RWPE2 (cell line): ENCODE measurements around the gene MCC.

Experiments used
- ATAC-seq: fragments of 200-7000 bp; cut with Tn5 transposase; 3 replicates; pipeline ENCODE4 v1.9.1; 2021; ENCODE audit warnings: low read depth
- DNase-seq: peaks from one replicate; pipeline ENCODE4 v3.0.0-alpha.2; 2020; ENCODE audit warnings: low spot score
- H3K27ac ChIP-seq: fragments of 450-650 bp; 2 replicates; pipeline ENCODE4 v1.5.1; 2017; ENCODE audit warnings: mild to moderate bottlenecking; ENCODE audit not compliant: poor library complexity, severe bottlenecking
- H3K27me3 ChIP-seq: fragments of 250-450 bp; sonication (Bioruptor Pico); 2 replicates; pipeline ENCODE4 v1.5.1; 2021; ENCODE audit warnings: mild to moderate bottlenecking, moderate library complexity; ENCODE audit not compliant: insufficient read depth, poor library complexity, severe bottlenecking
- H3K36me3 ChIP-seq: fragments of 250-450 bp; sonication (Bioruptor Pico); 2 replicates; pipeline ENCODE4 v1.5.1; 2020; ENCODE audit warnings: low read depth, mild to moderate bottlenecking, moderate library complexity
- H3K4me1 ChIP-seq: fragments of 250-450 bp; sonication (Bioruptor Pico); 2 replicates; pipeline ENCODE4 v1.5.1; 2021; ENCODE audit warnings: mild to moderate bottlenecking, moderate library complexity; ENCODE audit not compliant: insufficient read depth, poor library complexity, severe bottlenecking
- H3K4me3 ChIP-seq: fragments of 250-450 bp; sonication (Bioruptor Pico); 2 replicates; pipeline ENCODE4 v1.5.1; 2021; ENCODE audit warnings: mild to moderate bottlenecking, moderate library complexity; ENCODE audit not compliant: severe bottlenecking
- H3K9me3 ChIP-seq: fragments of 250-450 bp; sonication (Bioruptor Pico); 2 replicates; pipeline ENCODE4 v1.5.1; 2021; ENCODE audit warnings: mild to moderate bottlenecking, moderate library complexity; ENCODE audit not compliant: severe bottlenecking
- CTCF ChIP-seq: fragments of 450-650 bp; IDR thresholded peaks from one replicate; pipeline ENCODE4 v1.5.1; 2017; ENCODE audit warnings: mild to moderate bottlenecking, moderate library complexity; ENCODE audit not compliant: poor library complexity, severe bottlenecking

Gene MCC

DNA sequence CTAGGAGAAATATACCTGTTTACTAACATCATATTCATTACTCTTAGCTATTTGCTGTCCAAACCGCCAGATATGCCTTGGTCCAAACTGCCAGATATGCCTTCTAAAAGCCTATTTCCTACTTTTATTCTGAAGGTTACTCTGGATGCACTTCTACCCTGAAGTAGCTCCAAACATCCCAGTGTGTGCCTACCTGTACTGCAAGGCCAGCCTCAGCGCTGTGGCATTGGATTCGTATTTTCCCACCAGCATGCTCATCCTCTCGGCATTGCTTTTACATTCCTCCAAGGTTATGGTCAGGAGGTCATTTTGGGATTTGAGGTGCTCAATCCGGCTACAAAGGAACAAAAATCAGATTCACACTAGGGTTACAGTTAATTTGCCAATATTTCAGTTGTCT, 417.4 kb downstream of the MCC start:
- ATAC-seq (no peak), DNase-seq (no peak)
- Histone ChIP-seq H3K9me3 (no peaks in the 10 kb centered on the region), H3K36me3 (peaks cover 39% of the 10 kb centered on the region), H3K27me3 (no peaks in the 10 kb centered on the region), H3K27ac (no peak overlapping the region), H3K4me3 (no peak overlapping the region), H3K4me1 (no peaks in the 10 kb centered on the region)
- no peak for TF ChIP-seq CTCF

DNA sequence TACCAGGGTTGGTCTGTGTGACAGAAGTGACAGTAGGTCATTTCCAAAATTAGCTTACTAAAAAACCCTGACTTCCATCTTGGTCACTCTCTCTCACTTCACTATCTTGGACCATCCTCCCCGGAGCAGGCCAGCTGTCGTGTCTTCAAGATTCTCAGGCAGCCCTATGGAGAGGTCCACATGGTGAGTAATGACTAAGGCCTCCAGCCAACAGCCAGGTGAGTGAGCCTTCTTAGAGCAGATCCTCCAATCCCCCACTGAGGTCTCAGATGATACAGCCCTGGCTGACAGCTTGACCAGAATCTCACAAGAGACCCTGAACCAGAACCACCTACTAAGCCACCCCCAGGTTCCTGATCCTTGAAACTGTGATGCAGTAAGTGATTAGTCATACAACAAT, 419.7 kb downstream of the MCC start:
- ATAC-seq, result no peak
- Histone ChIP-seq H3K36me3 (peaks cover 37% of the 10 kb centered on the region), H3K27me3 (no peaks in the 10 kb centered on the region), H3K4me1 (no peaks in the 10 kb centered on the region), H3K4me3 (no peak overlapping the region), H3K9me3 (no peaks in the 10 kb centered on the region), H3K27ac (no peak overlapping the region)
- no peak for TF ChIP-seq CTCF
- DNase-seq, result no peak

- Histone ChIP-seq H3K4me3 (no peak overlapping the region), H3K9me3 (no peaks in the 10 kb centered on the region), H3K27ac (no peak overlapping the region), H3K27me3 (no peaks in the 10 kb centered on the region), H3K36me3 (peaks cover 45% of the 10 kb centered on the region), H3K4me1 (no peaks in the 10 kb centered on the region)
- DNase-seq (no peak), ATAC-seq (no peak)
- TF ChIP-seq CTCF, result no peak
Observed at GRCh38 chr5:113067635-113068344, 420.5 kb downstream of the MCC start.

- 0 out of 3 replicates have a peak, but pooled peaks have one; percentile 30 for ATAC-seq
- no peak overlapping the region for H3K27ac ChIP-seq
- H3K4me3 ChIP-seq, result no peak overlapping the region
- H3K27me3 ChIP-seq, result no peaks in the 10 kb centered on the region
- no peak for DNase-seq
- H3K36me3 ChIP-seq, result peaks cover 47% of the 10 kb centered on the region
- peaks cover 6% of the 10 kb centered on the region for H3K4me1 ChIP-seq
- TF ChIP-seq CTCF, result no peak
- no peaks in the 10 kb centered on the region for H3K9me3 ChIP-seq
Observed at GRCh38 chr5:113065626-113066025, 422.6 kb downstream of the MCC start.

- Histone ChIP-seq H3K36me3 (peaks cover 42% of the 10 kb centered on the region), H3K4me3 (no peak overlapping the region), H3K27ac (no peak overlapping the region), H3K27me3 (no peaks in the 10 kb centered on the region), H3K4me1 (peaks cover 6% of the 10 kb centered on the region), H3K9me3 (no peaks in the 10 kb centered on the region)
- ATAC-seq (no peak), DNase-seq (no peak)
- TF ChIP-seq CTCF, result no peak
Observed at GRCh38 chr5:113064806-113065205, 423.4 kb downstream of the MCC start.
